Neural progenitor cell (in vitro differentiated cells): ENCODE results near the gene NASP. TPM values are rescaled to one million over a fixed set of nuclear protein-coding genes. Genes with fewer than 3 reads are reported as not detected.

Experiments
- DNase-seq: peaks from one replicate; pipeline ENCODE4 v3.0.0-alpha.2; 2016; ENCODE audit warnings: low spot score
- H2AFZ ChIP-seq: fragments of 200-600 bp; sonication (generic); replicated peaks from 2 replicates; pipeline ENCODE4 v1.6.1; 2016; ENCODE audit warnings: antibody characterized with exemption
- H3F3A ChIP-seq: fragments of 200-600 bp; sonication (generic); 2 replicates; pipeline ENCODE4 v1.6.1; 2016; ENCODE audit warnings: antibody characterized with exemption, low read depth
- H3K27ac ChIP-seq: fragments of 200-600 bp; sonication (generic); 2 replicates; pipeline ENCODE4 v1.5.1; 2016; ENCODE audit warnings: mild to moderate bottlenecking
- H3K27me3 ChIP-seq: fragments of 200-600 bp; sonication (generic); 2 replicates; pipeline ENCODE4 v1.6.1; 2016; ENCODE audit warnings: mild to moderate bottlenecking, moderate library complexity
- H3K36me3 ChIP-seq: fragments of 200-600 bp; sonication (generic); 2 replicates; pipeline ENCODE4 v1.5.1; 2016
- H3K4me1 ChIP-seq: fragments of 200-600 bp; sonication (generic); 2 replicates; pipeline ENCODE4 v1.6.1; 2016; ENCODE audit warnings: mixed run types
- H3K4me2 ChIP-seq: fragments of 200-600 bp; sonication (generic); 2 replicates; pipeline ENCODE4 v1.6.1; 2016
- H3K4me3 ChIP-seq: fragments of 200-600 bp; sonication (generic); 2 replicates; pipeline ENCODE4 v1.5.1; 2016
- H3K79me2 ChIP-seq: fragments of 200-600 bp; sonication (generic); 2 replicates; pipeline ENCODE4 v1.6.1; 2016; ENCODE audit warnings: low read depth
- H3K9ac ChIP-seq: fragments of 200-600 bp; sonication (generic); 2 replicates; pipeline ENCODE4 v1.6.1; 2016
- H3K9me3 ChIP-seq: fragments of 200-600 bp; sonication (generic); 2 replicates; pipeline ENCODE4 v1.5.1; 2016; ENCODE audit warnings: low read depth
- H4K20me1 ChIP-seq: fragments of 200-600 bp; sonication (generic); 2 replicates; pipeline ENCODE4 v1.6.1; 2016; ENCODE audit warnings: low read depth
- H3K27ac Mint-ChIP-seq: 3 replicates; pipeline ENCODE4 v1.8.0; 2021; ENCODE audit warnings: mixed read lengths
- H3K27me3 Mint-ChIP-seq: 2 replicates; pipeline ENCODE4 v1.8.0; 2022; ENCODE audit warnings: low read depth, mild to moderate bottlenecking, inconsistent platforms, moderate library complexity, mixed read lengths; ENCODE audit not compliant: insufficient read depth
- H3K36me3 Mint-ChIP-seq: 3 replicates; pipeline ENCODE4 v1.8.0; 2021; ENCODE audit warnings: mixed read lengths
- H3K4me1 Mint-ChIP-seq: 3 replicates; pipeline ENCODE4 v1.8.0; 2021; ENCODE audit warnings: mixed read lengths
- H3K4me3 Mint-ChIP-seq: 3 replicates; pipeline ENCODE4 v1.8.0; 2021; ENCODE audit warnings: mild to moderate bottlenecking, moderate library complexity, mixed read lengths
- H3K9me3 Mint-ChIP-seq: 3 replicates; pipeline ENCODE4 v1.8.0; 2020; ENCODE audit warnings: mixed read lengths
- EZH2 ChIP-seq: fragments of 200-600 bp; sonication (generic); IDR thresholded peaks from 2 replicates; pipeline ENCODE4 v1.6.1; 2017; ENCODE audit warnings: antibody characterized with exemption, mild to moderate bottlenecking, moderate library complexity
- EZH2phosphoT487 ChIP-seq: fragments of 200-600 bp; sonication (generic); IDR thresholded peaks from 2 replicates; pipeline ENCODE4 v1.6.1; 2017; ENCODE audit warnings: antibody characterized with exemption
- total RNA-seq: library from RNA; depleted of rRNA; stranded (reverse); fragments of >200 nt; gene quantifications from 2 replicates; pipeline ENCODE4 v1.2.3, GENCODE V29; 2015; ENCODE audit warnings: low replicate concordance
- TF ChIP-seq, protein P1 (sequence below): fragments of 200-600 bp; sonication (generic); IDR thresholded peaks from 2 replicates; pipeline ENCODE4 v1.5.1; 2017; ENCODE audit warnings: antibody characterized with exemption, mild to moderate bottlenecking

Gene NASP
- total RNA-seq, 1 donor from 2014 or later: 337 TPM

DNA sequence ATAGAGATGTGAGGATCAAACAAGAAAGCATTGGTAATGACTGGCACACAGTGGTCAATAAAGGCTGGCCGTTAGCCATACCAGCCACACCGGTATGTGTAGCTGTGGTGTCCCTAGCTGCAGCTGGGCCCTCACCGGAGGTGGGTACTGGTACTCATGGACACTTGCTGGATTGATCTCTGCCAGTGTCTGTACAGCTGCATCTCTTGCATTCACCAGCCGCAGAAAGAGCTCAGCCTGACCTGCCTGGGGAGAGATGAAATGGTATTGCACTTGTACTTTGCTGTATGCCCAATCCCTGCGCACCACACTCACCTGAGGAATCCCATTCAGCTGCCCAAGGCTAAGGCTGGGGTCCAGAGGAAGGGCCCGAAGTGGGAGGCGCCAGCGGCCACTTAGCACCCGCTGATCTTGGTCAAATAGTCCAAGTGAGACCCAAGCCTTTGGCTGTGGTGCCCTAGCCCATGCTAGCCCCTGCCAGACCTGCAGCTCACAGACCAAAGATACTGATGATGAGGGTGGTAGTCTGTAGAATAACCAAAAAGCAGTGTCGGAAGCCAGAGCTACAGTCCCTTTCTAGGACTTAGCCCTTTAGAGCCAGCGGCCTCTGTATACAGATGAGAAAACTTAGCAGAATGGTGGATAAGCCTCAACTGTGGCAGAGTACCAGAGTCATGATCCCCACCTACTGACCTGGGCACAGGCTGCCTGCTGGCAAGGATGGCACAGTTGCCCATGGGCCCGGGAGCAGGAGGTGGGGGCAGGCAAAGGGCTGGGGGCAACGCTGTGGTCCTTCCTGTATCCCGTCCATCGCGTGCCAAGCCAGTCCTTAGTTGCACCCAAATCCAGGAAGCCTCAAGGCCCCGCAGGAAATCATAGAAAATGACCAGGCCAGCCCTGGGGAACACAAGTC is 37.0 kb downstream of the NASP start:
- no peak overlapping the region for H3K9ac ChIP-seq
- no peaks in the 10 kb centered on the region for H3K4me1 ChIP-seq
- H3K4me3 ChIP-seq: no peak overlapping the region
- no peaks in the 10 kb centered on the region for H3K27me3 ChIP-seq
- peaks cover 35% of the 10 kb centered on the region for H4K20me1 ChIP-seq
- no peak overlapping the region for H3K27ac Mint-ChIP-seq
- no peaks in the 10 kb centered on the region for H3K9me3 ChIP-seq
- no peaks in the 10 kb centered on the region for H3K9me3 Mint-ChIP-seq
- H3K27ac ChIP-seq: peak overlapping the region; percentile 75
- peaks cover 92% of the 10 kb centered on the region for H3F3A ChIP-seq
- no peak overlapping the region for H3K4me3 Mint-ChIP-seq
- DNase-seq: no peak
- H3K27me3 Mint-ChIP-seq: peaks cover 7% of the 10 kb centered on the region
- peaks cover 16% of the 10 kb centered on the region for H3K36me3 ChIP-seq
- no peak overlapping the region for H3K4me2 ChIP-seq
- no peaks in the 10 kb centered on the region for H3K4me1 Mint-ChIP-seq
- H3K36me3 Mint-ChIP-seq: peaks cover 37% of the 10 kb centered on the region
- no peaks in the 10 kb centered on the region for H3K79me2 ChIP-seq
- H2AFZ ChIP-seq: no peak overlapping the region
- TF ChIP-seq EZH2phosphoT487 (no peak), EZH2 (no peak)
- TF ChIP-seq, protein P1, sequence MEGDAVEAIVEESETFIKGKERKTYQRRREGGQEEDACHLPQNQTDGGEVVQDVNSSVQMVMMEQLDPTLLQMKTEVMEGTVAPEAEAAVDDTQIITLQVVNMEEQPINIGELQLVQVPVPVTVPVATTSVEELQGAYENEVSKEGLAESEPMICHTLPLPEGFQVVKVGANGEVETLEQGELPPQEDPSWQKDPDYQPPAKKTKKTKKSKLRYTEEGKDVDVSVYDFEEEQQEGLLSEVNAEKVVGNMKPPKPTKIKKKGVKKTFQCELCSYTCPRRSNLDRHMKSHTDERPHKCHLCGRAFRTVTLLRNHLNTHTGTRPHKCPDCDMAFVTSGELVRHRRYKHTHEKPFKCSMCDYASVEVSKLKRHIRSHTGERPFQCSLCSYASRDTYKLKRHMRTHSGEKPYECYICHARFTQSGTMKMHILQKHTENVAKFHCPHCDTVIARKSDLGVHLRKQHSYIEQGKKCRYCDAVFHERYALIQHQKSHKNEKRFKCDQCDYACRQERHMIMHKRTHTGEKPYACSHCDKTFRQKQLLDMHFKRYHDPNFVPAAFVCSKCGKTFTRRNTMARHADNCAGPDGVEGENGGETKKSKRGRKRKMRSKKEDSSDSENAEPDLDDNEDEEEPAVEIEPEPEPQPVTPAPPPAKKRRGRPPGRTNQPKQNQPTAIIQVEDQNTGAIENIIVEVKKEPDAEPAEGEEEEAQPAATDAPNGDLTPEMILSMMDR: no peak

DNA sequence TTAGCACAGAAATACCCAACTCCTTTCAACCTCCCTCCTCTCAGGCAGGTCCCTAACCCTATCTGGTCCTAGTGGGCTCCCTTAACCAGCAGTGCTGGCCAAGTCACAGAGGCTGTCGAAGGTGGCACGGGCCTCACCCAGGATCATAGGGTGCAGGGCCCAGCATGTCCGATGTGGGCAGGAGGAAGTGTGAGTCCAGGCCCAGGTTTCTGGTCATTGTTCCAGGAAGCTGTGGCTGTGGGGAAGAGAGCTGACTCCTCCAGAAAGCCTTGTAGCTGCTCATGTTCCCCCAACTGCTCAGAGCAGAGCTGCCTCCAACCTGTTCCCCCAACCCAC is 37.6 kb downstream of the NASP start:
- Histone ChIP-seq H3K4me3 (no peak overlapping the region), H3F3A (peaks cover 86% of the 10 kb centered on the region), H3K9me3 (no peaks in the 10 kb centered on the region), H4K20me1 (peaks cover 29% of the 10 kb centered on the region), H3K4me2 (no peak overlapping the region), H3K27me3 (no peaks in the 10 kb centered on the region), H2AFZ (no peak overlapping the region), H3K36me3 (peaks cover 10% of the 10 kb centered on the region), H3K27ac (peak overlapping the region; percentile 78), H3K4me1 (no peaks in the 10 kb centered on the region), H3K79me2 (no peaks in the 10 kb centered on the region), H3K9ac (no peak overlapping the region)
- H3K36me3 Mint-ChIP-seq: peaks cover 31% of the 10 kb centered on the region
- no peaks in the 10 kb centered on the region for H3K4me1 Mint-ChIP-seq
- H3K9me3 Mint-ChIP-seq: no peaks in the 10 kb centered on the region
- DNase-seq: no peak
- TF ChIP-seq EZH2phosphoT487 (no peak), EZH2 (no peak)
- TF ChIP-seq, protein P1: no peak
- no peak overlapping the region for H3K27ac Mint-ChIP-seq
- H3K4me3 Mint-ChIP-seq: no peak overlapping the region
- peaks cover 5% of the 10 kb centered on the region for H3K27me3 Mint-ChIP-seq

DNA sequence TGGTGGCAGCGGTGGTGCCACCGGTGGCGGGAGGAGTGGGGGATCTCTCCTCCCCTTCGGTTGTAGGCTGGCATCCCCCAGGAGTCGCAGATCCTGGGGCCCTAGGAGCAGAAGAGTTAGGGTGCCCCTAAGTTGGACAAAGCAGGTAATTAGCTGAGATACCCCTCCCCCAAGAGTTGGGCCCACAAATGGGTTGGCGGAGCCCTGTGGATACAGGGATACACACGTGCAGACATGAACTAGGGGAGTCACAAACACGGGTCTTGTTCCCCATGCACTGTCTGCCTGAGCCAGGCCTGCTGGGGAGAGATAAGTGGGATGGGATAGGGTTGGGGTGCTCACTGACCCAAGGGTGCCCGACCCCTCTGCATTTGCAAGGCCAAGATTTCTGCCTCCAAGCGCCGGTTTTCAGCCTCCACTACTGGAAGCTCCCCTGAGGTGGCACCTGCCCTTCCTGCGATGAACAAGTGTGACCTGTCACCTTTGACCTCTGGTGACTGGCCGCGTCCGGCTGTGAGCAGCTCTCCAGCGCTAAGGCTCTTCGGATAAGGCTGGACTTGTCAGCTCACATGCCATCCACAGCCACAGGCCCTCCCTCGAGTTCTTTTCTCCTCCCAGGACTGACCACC is 38.2 kb downstream of the NASP start:
- H3K4me1 ChIP-seq: no peaks in the 10 kb centered on the region
- H3K27me3 ChIP-seq: no peaks in the 10 kb centered on the region
- Mint-ChIP-seq H3K27me3 (peaks cover 5% of the 10 kb centered on the region), H3K36me3 (peaks cover 28% of the 10 kb centered on the region), H3K4me3 (no peak overlapping the region), H3K27ac (no peak overlapping the region), H3K9me3 (no peaks in the 10 kb centered on the region), H3K4me1 (no peaks in the 10 kb centered on the region)
- no peak overlapping the region for H3K4me2 ChIP-seq
- no peak overlapping the region for H3K9ac ChIP-seq
- peaks cover 10% of the 10 kb centered on the region for H3K36me3 ChIP-seq
- H3K4me3 ChIP-seq: no peak overlapping the region
- peaks cover 80% of the 10 kb centered on the region for H3F3A ChIP-seq
- no peaks in the 10 kb centered on the region for H3K79me2 ChIP-seq
- H3K27ac ChIP-seq: peak overlapping the region; percentile 78
- DNase-seq: peak; percentile 36
- H4K20me1 ChIP-seq: peaks cover 26% of the 10 kb centered on the region
- no peaks in the 10 kb centered on the region for H3K9me3 ChIP-seq
- no peak overlapping the region for H2AFZ ChIP-seq
- TF ChIP-seq, protein P1: no peak
- TF ChIP-seq EZH2phosphoT487: no peak
